GM23248 (cell line): Measurements from ENCODE around the gene POMC.

ENCODE experiments used
- EZH2 ChIP-seq: fragments of 200-600 bp; sonication (generic); IDR thresholded peaks from 2 replicates; pipeline ENCODE4 v1.6.1; 2018; ENCODE audit warnings: antibody characterized with exemption, mild to moderate bottlenecking; ENCODE audit not compliant: insufficient read depth, poor library complexity, severe bottlenecking
- EZH2phosphoT487 ChIP-seq: fragments of 200-600 bp; sonication (generic); IDR thresholded peaks from 2 replicates; pipeline ENCODE4 v1.6.1; 2018; ENCODE audit warnings: antibody characterized with exemption, moderate library complexity, mild to moderate bottlenecking, low read depth; ENCODE audit not compliant: insufficient read depth

GRCh38 chr2:25131567-25132298 lies 36.6 kb downstream of the POMC start:
- TF ChIP-seq EZH2 (no peak), EZH2phosphoT487 (no peak)
